HTERT RPE-1 (cell line): ENCODE results near the gene CDX2.
"Not testable (repeated sequence)": the region's sequence is repeated elsewhere in the genome, so short reads cannot be mapped to it uniquely, and the experiment has no call there.

Source experiments
- in situ Hi-C: fragments of 300-500 bp; cut with MboI; formaldehyde crosslinking; loops from 4 replicates; pipeline ENCODE4 v1.14.3; 2020; ENCODE audit warnings: low sequenced_read_pairs

Gene CDX2

GRCh38 chr13:27965740-27966640 is 3.1 kb downstream of the CDX2 start:
- in situ Hi-C loops, result no loop called here

- in situ Hi-C loops, result no loop called here
Observed at GRCh38 chr13:27965343-27965739, 3.8 kb downstream of the CDX2 start.

GRCh38 chr13:27964741-27965323 is 4.3 kb downstream of the CDX2 start:
- in situ Hi-C loops, result no loop called here

- in situ Hi-C loops, result not testable (repeated sequence)
Observed at GRCh38 chr13:27964206-27964605, 4.9 kb downstream of the CDX2 start.

GRCh38 chr13:27963491-27963890 is 5.6 kb downstream of the CDX2 start:
- in situ Hi-C loops, result no loop called here

GRCh38 chr13:27962982-27963381 is 6.1 kb downstream of the CDX2 start:
- in situ Hi-C loops, result no loop called here

GRCh38 chr13:27962128-27962841 is 6.8 kb downstream of the CDX2 start:
- in situ Hi-C loops, result no loop called here

GRCh38 chr13:27961227-27962085 is 7.7 kb downstream of the CDX2 start:
- in situ Hi-C loops, result no loop called here

- in situ Hi-C loops, result no loop called here
Observed at GRCh38 chr13:27960362-27961226, 8.5 kb downstream of the CDX2 start.

- in situ Hi-C loops, result no loop called here
Observed at GRCh38 chr13:27959976-27960361, 9.1 kb downstream of the CDX2 start.

- in situ Hi-C loops, result no loop called here
Observed at GRCh38 chr13:27956576-27957300, 12.4 kb downstream of the CDX2 start.

- in situ Hi-C loops, result no loop called here
Observed at GRCh38 chr13:27955014-27955591, 14.0 kb downstream of the CDX2 start.

GRCh38 chr13:27954406-27954851 is 14.7 kb downstream of the CDX2 start:
- in situ Hi-C loops, result no loop called here

- in situ Hi-C loops, result no loop called here
Observed at GRCh38 chr13:27953676-27954405, 15.3 kb downstream of the CDX2 start.

- in situ Hi-C loops, result no loop called here
Observed at GRCh38 chr13:27952876-27953675, 16.0 kb downstream of the CDX2 start.

- in situ Hi-C loops, result no loop called here
Observed at GRCh38 chr13:27942972-27943371, 26.1 kb downstream of the CDX2 start.

GRCh38 chr13:27933580-27934328 is 35.4 kb downstream of the CDX2 start:
- in situ Hi-C loops, result no loop called here
